Activated CD8-positive, alpha-beta T cell treated with anti-CD3 and anti-CD28 coated beads for 36 hours (primary cell): ENCODE measurements around the gene RNF121. TPM values are rescaled to one million over a fixed set of nuclear protein-coding genes. Genes with fewer than 3 reads are reported as not detected.
"Not testable (repeated sequence)": the region's sequence is repeated elsewhere in the genome, so short reads cannot be mapped to it uniquely, and the experiment has no call there.

Source experiments
- ATAC-seq: fragments of 200-7000 bp; cut with Tn5 transposase; one replicate; pipeline ENCODE4 v1.10.0; 2021; ENCODE audit warnings: mild to moderate bottlenecking, moderate library complexity
- CTCF ChIA-PET: fragments of 350-600 bp; sonication (Branson Sonifier 250); formaldehyde crosslinking; loops from one replicate; lab custom pipeline; 2021; ENCODE audit warnings: antibody characterized with exemption; lab: Charles Lee
- POLR2A ChIA-PET: fragments of 350-600 bp; sonication (Branson Sonifier 250); formaldehyde crosslinking; loops from one replicate; lab custom pipeline; 2021; ENCODE audit warnings: antibody characterized with exemption; lab: Charles Lee
- DNase-seq: peaks from one replicate; pipeline ENCODE4 v3.0.0-alpha.2; 2020
- H3K27ac Mint-ChIP-seq: one replicate; pipeline ENCODE4 v1.8.0; 2021; ENCODE audit warnings: mild to moderate bottlenecking, mixed read lengths
- H3K27me3 Mint-ChIP-seq: one replicate; pipeline ENCODE4 v1.8.0; 2021; ENCODE audit warnings: mixed read lengths
- H3K36me3 Mint-ChIP-seq: one replicate; pipeline ENCODE4 v1.8.0; 2021; ENCODE audit warnings: low read depth, mixed read lengths
- H3K4me1 Mint-ChIP-seq: one replicate; pipeline ENCODE4 v1.8.0; 2021; ENCODE audit warnings: low read depth, mixed read lengths
- H3K4me3 Mint-ChIP-seq: one replicate; pipeline ENCODE4 v1.8.0; 2021; ENCODE audit warnings: mild to moderate bottlenecking, moderate library complexity, mixed read lengths
- H3K9me3 Mint-ChIP-seq: one replicate; pipeline ENCODE4 v1.8.0; 2021; ENCODE audit warnings: mixed read lengths
- CTCF ChIP-seq: fragments of 200-600 bp; IDR thresholded peaks from one replicate; pipeline ENCODE4 v1.8.0; 2022; ENCODE audit warnings: antibody characterized with exemption, mild to moderate bottlenecking
- intact Hi-C: fragments of 100-400 bp; cut with micrococcal nuclease; formaldehyde crosslinking; loops from one replicate; pipeline ENCODE4 v1.10.0; 2022
- total RNA-seq, 2 experiments: library from RNA; stranded (reverse); gene quantifications; one replicate each; pipeline ENCODE4 v1.2.3, GENCODE V29; 2021

Gene RNF121
- total RNA-seq, 2 experiments from 2014 or later, result 23.7 to 28.1 TPM

- Mint-ChIP-seq H3K9me3 (no peaks in the 10 kb centered on the region), H3K4me1 (peaks cover 12% of the 10 kb centered on the region), H3K4me3 (no peak overlapping the region), H3K27me3 (no peaks in the 10 kb centered on the region), H3K36me3 (peaks cover 44% of the 10 kb centered on the region), H3K27ac (no peak overlapping the region)
- TF ChIP-seq CTCF, result no peak
- DNase-seq (no peak), ATAC-seq (no peak)
- ChIA-PET CTCF (no interaction called here), POLR2A (interaction anchor here (1.2 kb wide), 1 partner anchor 20 kb away, joined by 6 read pairs; the partner anchor contains the start of genes RNF121 and XNDC1N)
- intact Hi-C loops, result no loop called here
Measured at GRCh38 chr11:71908218-71908617, 20.6 kb upstream of the RNF121 start.

GRCh38 chr11:71910775-71911174 is 18.1 kb upstream of the RNF121 start:
- H3K4me3 Mint-ChIP-seq, H3K27me3 Mint-ChIP-seq, DNase-seq, ATAC-seq, intact Hi-C loops, CTCF ChIA-PET, H3K9me3 Mint-ChIP-seq: not testable (repeated sequence)
- POLR2A ChIA-PET, result interaction anchor here (3.4 kb wide), 1 partner anchor 17 kb away, joined by 14 read pairs; the partner anchor contains the start of genes RNF121 and XNDC1N
- Mint-ChIP-seq H3K36me3 (peaks cover 42% of the 10 kb centered on the region), H3K4me1 (peaks cover 12% of the 10 kb centered on the region), H3K27ac (peak overlapping the region; percentile 88)

- H3K27me3 Mint-ChIP-seq, H3K4me3 Mint-ChIP-seq, intact Hi-C loops, ATAC-seq, H3K9me3 Mint-ChIP-seq: not testable (repeated sequence)
- peaks cover 43% of the 10 kb centered on the region for H3K36me3 Mint-ChIP-seq
- peaks cover 12% of the 10 kb centered on the region for H3K4me1 Mint-ChIP-seq
- TF ChIP-seq CTCF, result peak; percentile 50
- ChIA-PET CTCF (interaction anchor here (0.7 to 1.4 kb wide), 6 partner anchors 11 to 66 kb away, joined by 3 to 5 read pairs (median 3); partner anchors contain the start of gene XNDC1N), POLR2A (interaction anchor here (3.4 kb wide), 1 partner anchor 16 kb away, joined by 14 read pairs; the partner anchor contains the start of genes RNF121 and XNDC1N)
- peak; percentile 91 for DNase-seq
- H3K27ac Mint-ChIP-seq, result peak overlapping the region; percentile 88
Measured at GRCh38 chr11:71911321-71911985, 17.4 kb upstream of the RNF121 start.

GRCh38 chr11:71911986-71912340 is 16.9 kb upstream of the RNF121 start:
- H3K9me3 Mint-ChIP-seq, DNase-seq, ATAC-seq, H3K4me3 Mint-ChIP-seq, H3K27me3 Mint-ChIP-seq, intact Hi-C loops: not testable (repeated sequence)
- Mint-ChIP-seq H3K36me3 (peaks cover 43% of the 10 kb centered on the region), H3K27ac (peak overlapping the region; percentile 88), H3K4me1 (peaks cover 12% of the 10 kb centered on the region)
- ChIA-PET CTCF (interaction anchor here (0.7 to 1.4 kb wide), 6 partner anchors 11 to 66 kb away, joined by 3 to 5 read pairs (median 3); partner anchors contain the start of gene XNDC1N), POLR2A (interaction anchor here (3.4 kb wide), 1 partner anchor 16 kb away, joined by 14 read pairs; the partner anchor contains the start of genes RNF121 and XNDC1N)

- ChIA-PET CTCF (interaction anchor here (1.0 kb wide), 1 partner anchor 63 kb away, joined by 3 read pairs; no protein-coding TSS in a partner anchor), POLR2A (no interaction called here)
- no peak for DNase-seq
- Mint-ChIP-seq H3K36me3 (peaks cover 51% of the 10 kb centered on the region), H3K4me1 (peaks cover 12% of the 10 kb centered on the region), H3K27ac (no peak overlapping the region), H3K4me3 (no peak overlapping the region), H3K27me3 (no peaks in the 10 kb centered on the region), H3K9me3 (no peaks in the 10 kb centered on the region)
- TF ChIP-seq CTCF, result no peak
- intact Hi-C loops, result no loop called here
- no peak for ATAC-seq
Measured at GRCh38 chr11:71913756-71914526, 14.9 kb upstream of the RNF121 start.
